Stimulated activated CD4-positive, alpha-beta T cell treated with anti-CD3 and anti-CD28 coated beads, TNF-alpha, amount 100 ng/mL, for 4 hours (primary cell): ENCODE measurements around the gene WDFY2.
"Not testable (repeated sequence)": the region's sequence is repeated elsewhere in the genome, so short reads cannot be mapped to it uniquely, and the experiment has no call there.

ENCODE experiments used
- DNase-seq, 3 experiments: peaks; one replicate each; pipeline ENCODE4 v3.0.0-alpha.2; 2020; ENCODE audit warnings: low read depth in 3 of 3

WDFY2 gene

GRCh38 chr13:51564252-51564651 lies 20.0 kb upstream of the WDFY2 start:
- no peak for DNase-seq

- no peak for DNase-seq
Measured at GRCh38 chr13:51564671-51565070, 19.6 kb upstream of the WDFY2 start.

- not testable (repeated sequence) for DNase-seq
Measured at GRCh38 chr13:51569001-51569400, 15.3 kb upstream of the WDFY2 start.

GRCh38 chr13:51576754-51577153 lies 7.5 kb upstream of the WDFY2 start:
- DNase-seq, result no peak

GRCh38 chr13:51577690-51578089 lies 6.6 kb upstream of the WDFY2 start:
- no peak for DNase-seq

GRCh38 chr13:51579676-51580075 lies 4.6 kb upstream of the WDFY2 start:
- no peak for DNase-seq

GRCh38 chr13:51581148-51581820 lies 3.0 kb upstream of the WDFY2 start:
- no peak for DNase-seq

GRCh38 chr13:51583469-51583874 lies 790 bp upstream of the WDFY2 start:
- no peak for DNase-seq

- DNase-seq, result peak in 2 of 3 experiments; percentile 29 to 38
Measured at GRCh38 chr13:51584731-51585672, 740 bp downstream of the WDFY2 start.

- DNase-seq, result no peak
Measured at GRCh38 chr13:51585696-51586095, 1.4 kb downstream of the WDFY2 start.

GRCh38 chr13:51587372-51587771 lies 3.1 kb downstream of the WDFY2 start:
- DNase-seq, result no peak

- no peak for DNase-seq
Measured at GRCh38 chr13:51588406-51588949, 4.2 kb downstream of the WDFY2 start.

GRCh38 chr13:51589793-51590192 lies 5.5 kb downstream of the WDFY2 start:
- DNase-seq, result no peak

- no peak for DNase-seq
Measured at GRCh38 chr13:51590231-51590970, 6.1 kb downstream of the WDFY2 start.

GRCh38 chr13:51590971-51591627 lies 6.8 kb downstream of the WDFY2 start:
- DNase-seq, result no peak

GRCh38 chr13:51591938-51592337 lies 7.7 kb downstream of the WDFY2 start:
- not testable (repeated sequence) for DNase-seq

- DNase-seq, result no peak
Measured at GRCh38 chr13:51594432-51594831, 10.2 kb downstream of the WDFY2 start.

- no peak for DNase-seq
Measured at GRCh38 chr13:51595416-51595815, 11.2 kb downstream of the WDFY2 start.

GRCh38 chr13:51596541-51596940 lies 12.3 kb downstream of the WDFY2 start:
- no peak for DNase-seq

GRCh38 chr13:51599444-51600176 lies 15.3 kb downstream of the WDFY2 start:
- no peak for DNase-seq

GRCh38 chr13:51600703-51601102 lies 16.4 kb downstream of the WDFY2 start:
- DNase-seq, result no peak
